GM18498 (cell line): ENCODE measurements around the gene PHF14.

ENCODE experiments used
- ATAC-seq: cut with Tn5 transposase; IDR thresholded peaks from one replicate; pipeline ENCODE4 v1.9.1; 2021; ENCODE audit warnings: mild to moderate bottlenecking, moderate library complexity; ENCODE audit not compliant: unreplicated experiment

PHF14 gene

GRCh38 chr7:11082121-11082520 is 108.4 kb downstream of the PHF14 start:
- ATAC-seq, result no peak

GRCh38 chr7:11082552-11083213 is 109.0 kb downstream of the PHF14 start:
- ATAC-seq, result no peak

GRCh38 chr7:11083214-11083568 is 109.5 kb downstream of the PHF14 start:
- ATAC-seq, result no peak

GRCh38 chr7:11104578-11104977 is 130.9 kb downstream of the PHF14 start:
- ATAC-seq, result no peak

GRCh38 chr7:11109659-11110058 is 136.0 kb downstream of the PHF14 start:
- ATAC-seq, result no peak

GRCh38 chr7:11120068-11120664 is 146.5 kb downstream of the PHF14 start:
- peak; percentile 76 for ATAC-seq

GRCh38 chr7:11120675-11121220 is 147.1 kb downstream of the PHF14 start:
- ATAC-seq, result no peak

GRCh38 chr7:11124856-11125559 is 151.3 kb downstream of the PHF14 start:
- ATAC-seq, result no peak

GRCh38 chr7:11127114-11127785 is 153.6 kb downstream of the PHF14 start:
- ATAC-seq, result no peak

- no peak for ATAC-seq
Measured at GRCh38 chr7:11127988-11128387, 154.3 kb downstream of the PHF14 start.

- no peak for ATAC-seq
Measured at GRCh38 chr7:11128498-11128897, 154.8 kb downstream of the PHF14 start.

GRCh38 chr7:11130012-11130411 is 156.3 kb downstream of the PHF14 start:
- no peak for ATAC-seq

- ATAC-seq, result no peak
Measured at GRCh38 chr7:11130601-11131000, 156.9 kb downstream of the PHF14 start.

GRCh38 chr7:11133436-11133959 is 159.8 kb downstream of the PHF14 start:
- no peak for ATAC-seq

GRCh38 chr7:11135573-11135972 is 161.9 kb downstream of the PHF14 start:
- no peak for ATAC-seq

- ATAC-seq, result no peak
Measured at GRCh38 chr7:11141541-11141940, 167.9 kb downstream of the PHF14 start.

GRCh38 chr7:11153694-11154093 is 180.0 kb downstream of the PHF14 start:
- no peak for ATAC-seq

- no peak for ATAC-seq
Measured at GRCh38 chr7:11155883-11156282, 182.2 kb downstream of the PHF14 start.

GRCh38 chr7:11161499-11161898 is 187.8 kb downstream of the PHF14 start:
- no peak for ATAC-seq

- ATAC-seq, result no peak
Measured at GRCh38 chr7:11163220-11163619, 189.5 kb downstream of the PHF14 start.

- ATAC-seq, result no peak
Measured at GRCh38 chr7:11166051-11166450, 192.4 kb downstream of the PHF14 start.
